Measurements from ENCODE around the gene TUBB2B. TPM values are rescaled to one million over a fixed set of nuclear protein-coding genes. Genes with fewer than 3 reads are reported as not detected.

Gene TUBB2B
- total RNA-seq, 2 donors from 2014 or later, result 2.2 to 2.4 TPM

- H3K36me3 ChIP-seq, result peaks cover 9% of the 10 kb centered on the region
- H3K27me3 ChIP-seq, result no peaks in the 10 kb centered on the region
- no peaks in the 10 kb centered on the region for H3K9me3 ChIP-seq
- DNase-seq (ENCODE audit: low spot score), result no peak
- no peak overlapping the region for H3K4me3 ChIP-seq
- TF ChIP-seq CTCF (IDR thresholded peaks at IDR 0.05), result no peak
- peaks cover 0 to 13% of the 10 kb centered on the region in 2 donors for H3K4me1 ChIP-seq
- no peak overlapping the region for H3K27ac ChIP-seq
Measured at GRCh38 chr6:3265671-3266070, 38.2 kb upstream of the TUBB2B start.

DNA sequence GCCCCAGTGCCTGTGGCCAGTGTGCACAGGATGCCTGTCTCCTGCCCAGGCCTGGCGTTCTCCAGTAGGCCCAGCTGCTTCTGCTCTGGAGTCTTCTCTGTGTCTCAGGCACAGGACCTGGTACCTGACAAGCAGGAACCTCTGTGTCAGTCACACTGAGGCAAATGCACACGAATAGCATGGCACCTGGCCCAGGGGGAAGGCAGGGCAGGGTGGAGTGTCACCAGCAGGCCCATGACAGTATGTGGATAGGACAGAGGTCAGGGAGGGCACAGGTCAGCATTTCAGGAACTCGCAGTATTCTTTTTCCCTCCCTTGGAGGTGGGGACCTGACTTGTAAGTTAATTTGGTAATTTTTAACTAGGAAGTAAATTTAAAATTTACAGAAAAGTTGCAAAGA, 36.9 kb upstream of the TUBB2B start:
- DNase-seq (ENCODE audit: low spot score), result no peak
- H3K27ac ChIP-seq, result no peak overlapping the region
- no peak for TF ChIP-seq CTCF (IDR thresholded peaks at IDR 0.05)
- peaks cover 9% of the 10 kb centered on the region for H3K36me3 ChIP-seq
- H3K4me1 ChIP-seq, result peaks cover 0 to 25% of the 10 kb centered on the region in 2 donors
- H3K9me3 ChIP-seq, result no peaks in the 10 kb centered on the region
- H3K27me3 ChIP-seq, result no peaks in the 10 kb centered on the region
- no peak overlapping the region for H3K4me3 ChIP-seq

- TF ChIP-seq CTCF (IDR thresholded peaks at IDR 0.05), result no peak
- DNase-seq (ENCODE audit: low spot score), result no peak
- Histone ChIP-seq H3K27ac (no peak overlapping the region), H3K36me3 (peaks cover 9% of the 10 kb centered on the region), H3K27me3 (no peaks in the 10 kb centered on the region), H3K9me3 (no peaks in the 10 kb centered on the region), H3K4me1 (peaks cover 0 to 28% of the 10 kb centered on the region in 2 donors), H3K4me3 (no peak overlapping the region)
Measured at GRCh38 chr6:3263096-3263495, 35.6 kb upstream of the TUBB2B start.

DNA sequence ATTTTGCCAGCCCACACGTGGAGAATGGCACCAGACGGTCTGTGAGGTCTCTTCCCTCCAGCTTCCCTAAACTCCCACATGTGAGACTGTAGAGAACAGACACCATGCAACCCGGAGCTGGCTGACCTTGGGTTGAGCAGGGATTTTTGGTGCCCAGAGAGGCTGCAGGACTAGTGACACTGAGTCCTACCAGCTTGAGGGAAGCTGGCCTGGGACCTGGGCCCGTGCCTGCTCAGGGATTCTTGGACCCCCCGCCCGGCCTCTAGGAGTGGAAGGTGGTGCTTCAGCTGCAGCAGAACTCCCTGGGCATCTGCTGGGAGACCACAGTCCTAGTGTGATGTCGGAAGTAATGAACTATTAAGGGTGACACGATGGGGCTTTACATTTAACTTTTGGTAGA, 34.5 kb upstream of the TUBB2B start:
- no peak overlapping the region for H3K4me3 ChIP-seq
- H3K27me3 ChIP-seq, result no peaks in the 10 kb centered on the region
- peaks cover 9% of the 10 kb centered on the region for H3K36me3 ChIP-seq
- no peak overlapping the region for H3K27ac ChIP-seq
- H3K4me1 ChIP-seq, result peaks cover 0 to 29% of the 10 kb centered on the region in 2 donors
- TF ChIP-seq CTCF (IDR thresholded peaks at IDR 0.05), result no peak
- DNase-seq (ENCODE audit: low spot score), result no peak
- H3K9me3 ChIP-seq, result no peaks in the 10 kb centered on the region

DNA sequence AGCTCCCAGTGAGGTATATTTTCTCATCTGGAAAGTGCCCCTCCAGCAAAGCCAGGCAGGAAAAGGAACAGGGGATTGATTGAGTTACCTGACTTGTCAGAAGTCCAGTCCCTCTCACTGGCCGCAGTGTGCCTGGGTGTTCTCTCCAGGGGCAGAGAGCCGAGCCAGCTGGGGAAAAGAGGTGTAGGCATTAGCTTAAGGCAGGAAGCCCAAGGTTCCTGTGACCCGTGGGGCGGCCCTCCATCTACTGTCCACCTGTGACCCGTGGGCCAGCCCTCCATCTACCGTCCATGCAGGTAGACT, 34.0 kb upstream of the TUBB2B start:
- Histone ChIP-seq H3K27ac (no peak overlapping the region), H3K27me3 (no peaks in the 10 kb centered on the region), H3K4me3 (no peak overlapping the region), H3K36me3 (peaks cover 9% of the 10 kb centered on the region), H3K9me3 (no peaks in the 10 kb centered on the region), H3K4me1 (peaks cover 0 to 29% of the 10 kb centered on the region in 2 donors)
- TF ChIP-seq CTCF (IDR thresholded peaks at IDR 0.05), result no peak
- DNase-seq (ENCODE audit: low spot score), result no peak

DNA sequence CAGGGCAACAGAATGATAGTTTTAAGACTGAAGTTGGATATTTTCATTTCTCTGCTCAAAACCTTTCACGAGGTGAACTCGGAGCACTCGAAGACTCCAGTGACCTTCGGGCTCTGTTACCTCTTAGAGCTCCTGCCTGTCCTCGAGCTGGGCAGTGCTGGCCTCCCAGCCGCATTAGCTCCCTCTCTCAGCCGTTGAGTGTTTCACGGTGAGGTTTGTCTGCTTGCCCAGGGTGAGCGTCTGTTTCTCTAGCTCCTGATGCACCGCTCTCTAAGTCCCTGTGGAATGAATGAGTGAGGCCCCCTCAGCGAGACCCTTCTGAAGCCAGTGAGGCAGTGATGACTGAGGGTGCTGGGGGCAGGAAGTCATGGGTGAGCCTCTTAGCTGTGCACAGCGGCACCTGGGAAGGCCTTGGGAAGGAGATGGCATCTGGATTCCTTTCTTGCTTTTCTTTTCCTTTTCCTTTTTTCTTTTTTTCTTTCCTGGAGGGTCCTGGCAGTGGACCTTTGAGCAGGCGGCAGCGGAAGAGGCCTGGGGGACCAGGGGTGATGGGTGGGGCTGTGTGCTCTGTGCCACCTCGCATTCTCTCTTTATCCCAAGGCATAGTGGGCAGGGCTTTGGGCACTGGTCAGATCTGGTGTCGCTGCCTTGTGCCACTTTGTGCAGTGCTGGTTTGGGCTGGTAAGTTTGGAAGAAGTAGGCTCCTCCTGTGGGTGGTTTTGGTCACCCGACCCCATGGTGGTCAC, 33.5 kb upstream of the TUBB2B start:
- DNase-seq (ENCODE audit: low spot score), result no peak
- H3K27ac ChIP-seq, result no peak overlapping the region
- no peaks in the 10 kb centered on the region for H3K27me3 ChIP-seq
- TF ChIP-seq CTCF (IDR thresholded peaks at IDR 0.05), result no peak
- H3K4me1 ChIP-seq, result peaks cover 0 to 29% of the 10 kb centered on the region in 2 donors
- H3K9me3 ChIP-seq, result no peaks in the 10 kb centered on the region
- H3K4me3 ChIP-seq, result no peak overlapping the region
- peaks cover 9% of the 10 kb centered on the region for H3K36me3 ChIP-seq
